ENCODE results near the gene UBE2QL1.

Gene UBE2QL1

GRCh38 chr5:6473284-6473683, 24.6 kb downstream of the UBE2QL1 start:
- DNase-seq (ENCODE audit: extremely low read depth in 1 of 2, low read depth in 1 of 2), result no peak

- DNase-seq (ENCODE audit: extremely low read depth in 1 of 2, low read depth in 1 of 2), result no peak
These were observed 27.1 kb downstream of the UBE2QL1 start for GRCh38 chr5:6475626-6476312.

DNA sequence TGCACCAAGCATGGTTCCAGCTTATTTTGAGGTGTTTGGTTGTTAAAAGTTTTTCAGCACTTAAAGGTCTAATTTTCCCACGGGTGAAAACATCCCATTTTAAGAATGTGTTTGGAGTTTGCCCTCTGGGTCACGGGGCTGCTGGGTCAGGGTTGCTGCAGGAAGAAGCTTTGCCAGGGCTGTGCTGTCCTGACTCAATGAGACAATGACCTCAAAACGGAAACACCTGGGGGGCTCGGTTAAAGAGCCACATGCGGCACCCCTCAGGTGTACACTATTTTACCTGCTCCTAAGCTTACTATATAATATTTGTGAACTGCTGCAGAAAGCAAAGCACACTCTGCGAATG, 27.6 kb downstream of the UBE2QL1 start:
- DNase-seq (ENCODE audit: extremely low read depth in 1 of 2, low read depth in 1 of 2), result no peak

DNA sequence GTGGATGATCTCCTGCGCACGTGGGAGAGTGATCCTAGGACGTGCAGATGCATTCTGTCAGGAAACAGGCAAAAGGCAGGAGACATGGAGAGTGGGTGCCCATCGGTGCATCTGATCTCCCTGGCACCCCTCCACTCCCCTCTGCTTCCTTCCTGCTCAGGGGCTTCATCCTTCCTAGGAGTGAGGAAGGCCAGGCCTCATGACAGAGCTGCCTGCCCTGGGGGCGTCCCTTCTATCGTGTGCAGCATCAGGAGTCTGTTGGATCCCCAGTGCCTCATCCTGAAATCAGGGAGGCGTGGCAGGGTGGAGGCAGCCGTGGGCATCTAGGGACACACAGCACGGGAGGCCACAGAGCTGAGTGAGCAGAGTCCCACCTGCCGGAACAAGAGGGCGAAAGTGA, 30.1 kb downstream of the UBE2QL1 start:
- DNase-seq (ENCODE audit: extremely low read depth in 1 of 2, low read depth in 1 of 2), result no peak

DNA sequence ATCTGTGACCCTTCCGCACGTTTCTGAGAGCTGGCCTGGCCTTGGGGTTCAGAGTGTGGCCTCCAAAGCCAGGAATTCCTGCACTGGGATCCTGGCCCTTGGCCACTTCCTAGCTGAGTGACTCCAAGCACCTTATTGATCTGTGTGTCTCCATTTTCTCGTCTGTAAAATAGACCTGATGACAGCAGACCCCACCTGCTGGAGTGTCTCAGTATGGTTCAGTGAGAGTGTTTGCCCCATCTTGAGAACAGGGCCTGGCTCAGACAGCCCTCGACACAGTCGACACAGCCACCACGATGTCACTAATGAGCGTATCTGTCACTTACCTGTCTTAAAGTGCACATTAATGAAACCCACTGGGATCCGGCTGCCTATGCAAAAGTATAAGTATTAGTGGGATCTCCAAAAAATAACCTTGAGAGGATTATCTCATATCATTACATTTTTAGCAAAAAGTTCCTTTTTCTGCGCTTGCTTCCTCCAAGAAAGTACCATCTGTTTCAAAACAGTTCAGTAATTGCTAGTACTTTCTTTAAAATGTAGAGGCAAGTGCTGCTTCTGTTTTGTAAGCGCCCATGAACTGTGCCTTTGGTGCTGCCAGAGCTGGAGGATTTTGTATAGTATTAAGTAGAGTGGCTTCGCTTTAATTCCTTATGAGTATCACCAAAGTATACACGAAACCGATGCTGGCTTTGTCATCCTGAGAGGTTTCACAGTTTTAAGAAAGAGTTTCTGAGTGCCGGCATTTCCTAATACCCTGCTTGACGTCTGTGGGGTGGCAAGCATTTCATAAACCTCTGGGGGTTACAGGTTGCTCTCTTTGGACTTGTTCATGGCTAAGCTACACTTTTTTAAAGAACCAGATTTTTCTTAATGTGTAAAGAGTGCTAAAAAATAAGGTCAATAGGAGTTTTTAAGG, 31.7 kb downstream of the UBE2QL1 start:
- DNase-seq (ENCODE audit: extremely low read depth in 1 of 2, low read depth in 1 of 2), result no peak

- DNase-seq (ENCODE audit: extremely low read depth in 1 of 2, low read depth in 1 of 2), result no peak
These were observed 34.1 kb downstream of the UBE2QL1 start for GRCh38 chr5:6482735-6483134.

- no peak for DNase-seq (ENCODE audit: extremely low read depth in 1 of 2, low read depth in 1 of 2)
These were observed 35.3 kb downstream of the UBE2QL1 start for GRCh38 chr5:6483880-6484382.

DNA sequence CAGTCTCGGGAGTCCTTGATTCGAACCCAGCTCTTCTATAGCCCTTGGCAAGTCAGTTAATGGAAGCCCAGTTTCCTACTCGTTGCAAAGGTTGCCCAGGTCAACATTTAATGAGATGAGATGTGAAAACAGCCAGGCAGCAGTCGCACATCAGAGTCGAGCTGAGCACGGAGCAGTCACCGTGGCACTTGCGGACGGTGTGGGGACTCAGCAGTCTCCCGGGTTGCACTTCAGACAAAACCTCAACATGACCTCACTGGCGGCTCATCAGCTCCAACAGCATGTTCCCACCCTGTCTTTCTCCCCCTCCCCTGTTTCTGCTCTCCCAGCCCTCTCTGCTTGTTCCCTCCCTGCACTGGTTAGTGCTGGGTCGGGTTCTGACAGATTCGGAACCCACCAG, 35.8 kb downstream of the UBE2QL1 start:
- no peak for DNase-seq (ENCODE audit: extremely low read depth in 1 of 2, low read depth in 1 of 2)

GRCh38 chr5:6484899-6485298, 36.2 kb downstream of the UBE2QL1 start:
- DNase-seq (ENCODE audit: extremely low read depth in 1 of 2, low read depth in 1 of 2), result no peak

GRCh38 chr5:6485441-6485840, 36.8 kb downstream of the UBE2QL1 start:
- no peak for DNase-seq (ENCODE audit: extremely low read depth in 1 of 2, low read depth in 1 of 2)

DNA sequence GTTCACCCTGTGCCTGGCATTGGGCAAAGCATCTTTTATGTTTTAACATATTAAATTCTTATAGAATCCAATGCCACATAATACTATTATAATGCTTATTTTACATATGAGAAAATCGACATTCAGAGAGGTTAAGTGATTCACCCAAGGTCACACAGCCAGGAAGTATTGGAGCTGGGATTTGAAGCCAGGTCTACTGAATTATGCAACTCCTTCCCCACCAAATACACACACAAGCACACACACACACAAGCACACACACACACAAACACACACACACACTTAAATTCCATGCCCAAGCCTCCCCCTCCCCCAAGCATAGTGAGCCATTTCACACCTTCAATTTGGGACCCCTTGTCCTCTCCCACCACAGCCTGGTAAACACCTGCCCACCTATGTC, 37.4 kb downstream of the UBE2QL1 start:
- DNase-seq (ENCODE audit: extremely low read depth in 1 of 2, low read depth in 1 of 2), result no peak

DNA sequence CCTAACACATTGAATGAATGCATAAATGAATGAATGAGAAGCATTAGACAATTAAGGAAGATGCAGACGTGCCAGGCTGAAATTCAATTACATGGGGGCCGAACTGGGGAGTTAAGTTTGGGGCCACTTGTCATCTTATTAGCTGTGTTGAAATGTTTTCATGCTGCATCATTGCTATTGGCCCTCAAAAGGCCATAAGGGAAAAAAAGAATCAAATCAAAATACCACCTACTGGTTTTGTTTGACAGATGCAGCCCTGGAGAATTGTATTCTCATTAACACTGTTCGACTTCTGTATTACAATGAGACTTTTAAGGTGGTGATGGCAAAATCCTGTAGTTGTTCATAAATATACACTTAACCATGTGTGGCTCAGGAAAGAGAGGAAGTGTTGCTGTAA, 38.4 kb downstream of the UBE2QL1 start:
- DNase-seq (ENCODE audit: extremely low read depth in 1 of 2, low read depth in 1 of 2), result no peak

DNA sequence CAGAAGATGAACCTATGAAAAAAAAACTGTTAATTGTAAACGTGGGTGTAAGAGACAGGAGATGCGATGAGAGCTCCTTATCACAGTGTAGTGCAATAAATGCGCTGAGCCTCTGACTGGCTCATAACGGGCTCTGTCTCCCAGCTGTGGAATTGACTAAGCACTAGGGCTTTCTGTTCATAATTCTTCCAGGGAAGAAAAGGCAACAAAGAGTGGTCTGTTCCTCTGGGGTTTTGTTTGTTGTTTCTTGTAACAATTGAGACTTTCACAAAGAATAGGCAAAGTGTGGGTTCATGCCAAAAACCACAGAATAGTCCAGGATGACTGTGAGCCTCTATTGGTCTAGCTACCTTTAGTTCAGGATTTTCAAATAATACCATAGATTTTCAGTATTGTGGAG, 39.4 kb downstream of the UBE2QL1 start:
- no peak for DNase-seq (ENCODE audit: extremely low read depth in 1 of 2, low read depth in 1 of 2)

- no peak for DNase-seq (ENCODE audit: extremely low read depth in 1 of 2, low read depth in 1 of 2)
These were observed 41.1 kb downstream of the UBE2QL1 start for GRCh38 chr5:6489643-6490185.

GRCh38 chr5:6490246-6490645, 41.6 kb downstream of the UBE2QL1 start:
- DNase-seq (ENCODE audit: extremely low read depth in 1 of 2, low read depth in 1 of 2), result no peak

GRCh38 chr5:6490693-6491092, 42.0 kb downstream of the UBE2QL1 start:
- no peak for DNase-seq (ENCODE audit: extremely low read depth in 1 of 2, low read depth in 1 of 2)

DNA sequence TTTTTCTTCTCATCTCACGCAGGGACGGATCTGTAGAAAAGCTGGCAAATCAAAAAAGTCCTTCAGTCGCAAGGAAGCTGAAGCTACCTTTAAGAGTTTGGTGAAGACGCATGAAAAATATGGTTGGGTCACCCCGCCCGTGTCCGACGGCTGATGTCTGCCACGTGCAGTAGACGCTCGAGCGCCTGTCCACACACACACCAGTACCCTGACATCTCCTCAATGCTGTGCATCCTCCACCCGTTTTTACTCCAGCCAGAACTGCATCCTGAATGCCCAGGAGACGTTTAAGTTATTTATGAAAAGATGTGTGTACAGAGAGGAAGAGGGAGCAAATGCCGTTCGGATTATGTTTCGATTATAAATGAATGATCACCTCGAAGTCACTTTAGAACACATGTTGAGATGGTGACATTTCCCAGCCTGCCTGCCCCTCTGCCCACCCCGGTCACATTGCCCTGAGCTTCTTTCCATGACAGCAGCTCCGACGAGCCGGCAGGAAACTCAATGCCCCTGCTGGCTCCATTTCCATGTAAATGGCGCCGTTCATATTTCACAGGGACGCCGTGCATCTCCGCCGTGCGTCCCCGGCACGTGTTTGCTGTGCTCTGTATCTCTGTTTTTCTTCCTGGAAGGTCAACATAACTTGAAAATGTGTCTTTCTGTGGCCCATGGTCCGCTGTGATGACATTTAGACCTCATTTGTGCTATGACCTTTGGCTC, 42.7 kb downstream of the UBE2QL1 start:
- DNase-seq (ENCODE audit: extremely low read depth in 1 of 2, low read depth in 1 of 2), result no peak

DNA sequence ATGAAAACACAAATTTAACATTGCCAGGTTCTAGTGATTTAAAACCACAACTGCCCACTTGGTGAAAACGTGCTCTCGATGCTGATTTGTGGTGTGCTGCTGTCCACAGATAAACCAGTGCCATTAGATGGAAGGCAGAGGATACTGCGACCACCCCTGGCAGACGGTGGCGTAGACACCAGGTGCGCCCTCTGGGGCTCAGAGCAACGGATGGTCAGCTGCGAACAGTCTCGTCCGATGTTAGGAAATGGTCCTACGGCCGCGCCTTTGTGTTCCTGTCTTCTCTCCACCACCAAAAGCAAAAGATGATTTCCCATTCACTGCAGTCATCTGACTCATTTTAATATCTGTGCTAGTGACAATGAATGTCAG, 43.2 kb downstream of the UBE2QL1 start:
- DNase-seq (ENCODE audit: extremely low read depth in 1 of 2, low read depth in 1 of 2), result no peak

DNA sequence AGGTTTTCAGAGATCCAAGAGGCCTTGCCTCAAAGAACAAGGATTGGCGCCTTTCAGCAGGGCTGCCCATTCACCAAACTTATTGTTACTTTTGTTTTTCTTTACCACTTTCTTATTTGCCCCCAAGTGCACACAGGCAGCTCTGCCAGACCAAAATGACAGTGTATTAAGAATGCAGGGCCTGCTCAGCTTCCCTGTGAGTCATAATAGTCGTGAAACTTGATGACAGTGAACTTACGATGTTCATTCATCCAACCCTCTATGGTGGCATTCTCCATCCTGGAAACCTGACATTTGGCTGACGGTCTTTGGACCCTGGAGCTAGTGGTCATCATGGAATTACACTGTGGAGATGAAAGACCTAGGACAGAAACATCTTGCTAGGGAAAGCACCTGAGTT, 44.3 kb downstream of the UBE2QL1 start:
- DNase-seq (ENCODE audit: extremely low read depth in 1 of 2, low read depth in 1 of 2), result no peak

- no peak for DNase-seq (ENCODE audit: extremely low read depth in 1 of 2, low read depth in 1 of 2)
These were observed 45.2 kb downstream of the UBE2QL1 start for GRCh38 chr5:6493681-6494454.

DNA sequence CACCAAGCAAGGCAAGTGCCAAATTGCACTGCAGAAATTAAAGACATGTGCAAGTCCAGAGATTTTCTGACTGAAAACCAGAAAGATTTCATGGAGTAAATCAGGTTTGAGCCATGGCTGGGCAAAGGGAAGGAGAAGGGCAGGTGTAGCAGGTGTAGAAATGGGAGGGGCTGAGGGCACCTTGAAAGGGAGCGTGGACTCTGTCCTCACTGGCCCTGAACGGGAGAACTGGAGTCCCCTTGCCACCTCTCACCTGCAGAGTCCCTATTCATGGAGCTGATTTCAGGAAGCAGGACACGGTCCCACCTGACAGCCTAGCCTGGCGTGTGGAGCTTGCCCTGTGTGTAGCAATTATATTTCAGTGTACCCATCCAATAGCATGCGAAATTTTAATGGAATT, 46.3 kb downstream of the UBE2QL1 start:
- DNase-seq (ENCODE audit: extremely low read depth in 1 of 2, low read depth in 1 of 2), result no peak
